Left lung (tissue), 10 donors: ENCODE measurements around the gene ADGRL3. TPM values are rescaled to one million over a fixed set of nuclear protein-coding genes. Genes with fewer than 3 reads are reported as not detected.

Experiments
- ATAC-seq: fragments of 200-7000 bp; cut with Tn5 transposase; one replicate; pipeline ENCODE4 v1.9.1; 2020; ENCODE audit warnings: moderate library complexity
- DNase-seq, 4 donors: peaks; one replicate each; pipeline ENCODE4 v3.0.0-alpha.2; 2013 to 2020
- H3K27ac ChIP-seq, 2 donors: fragments of 200-600 bp; sonication (generic) in 1 of 2; one replicate each; pipeline versions ENCODE4 v1.5.0 to v1.8.0; 2020 to 2021
- H3K27me3 ChIP-seq, 2 donors: fragments of 200-600 bp; sonication (generic) in 1 of 2; one replicate each; pipeline versions ENCODE4 v1.5.0 to v1.8.0; 2020 to 2021
- H3K36me3 ChIP-seq, 2 donors: fragments of 200-600 bp; sonication (generic) in 1 of 2; one replicate each; pipeline versions ENCODE4 v1.5.0 to v1.8.0; 2020 to 2021
- H3K4me1 ChIP-seq, 2 donors: fragments of 200-600 bp; one replicate each; pipeline ENCODE4 v1.8.0; 2021
- H3K4me3 ChIP-seq, 2 donors: fragments of 200-600 bp; sonication (generic) in 1 of 2; one replicate each; pipeline versions ENCODE4 v1.5.0 to v1.8.0; 2020 to 2021; ENCODE audit warnings: mild to moderate bottlenecking in 1 of 2
- H3K9me3 ChIP-seq, 2 donors: fragments of 200-600 bp; sonication (generic) in 1 of 2; one replicate each; pipeline versions ENCODE4 v1.5.0 to v1.8.0; 2020 to 2021
- CTCF ChIP-seq, 2 donors: fragments of 200-600 bp; sonication (generic) in 1 of 2; IDR thresholded peaks; one replicate each; pipeline versions ENCODE4 v1.5.0 to v1.8.0; 2021; ENCODE audit warnings: antibody characterized with exemption in 2 of 2
- intact Hi-C, 2 donors: fragments of 100-400 bp; cut with DNase I; formaldehyde crosslinking; loops; one replicate each; pipeline versions ENCODE4 v1.11.2 to v1.14.2; 2022
- polyA plus RNA-seq, 6 donors: library from polyadenylated mRNA; unstranded; fragments of 120-200 nt; gene quantifications; one replicate each; pipeline ENCODE4 v1.2.1, GENCODE V29; 2013; ENCODE audit not compliant: insufficient read length in 6 of 6
- total RNA-seq, 2 donors: library from RNA; stranded (reverse); fragmentation: NEBNext Ultra II Directional; extraction: Animal tissue kit (Norgen Biotek cat#: 25700); gene quantifications; one replicate each; pipeline ENCODE4 v1.2.1, GENCODE V29; 2021
- donor health status: DM: no; HTN: yes; CAD: no.
- donor health status: DM: no; HTN: no; CAD: no.

Gene ADGRL3
- total and polyA plus RNA-seq, 8 donors = 2.7 to 23.4 (median 19.6) TPM

GRCh38 chr4:61473306-61473705 is 273.2 kb downstream of the ADGRL3 start:
- ATAC-seq (no peak), DNase-seq (no peak)
- Histone ChIP-seq H3K4me1 (no peaks in the 10 kb centered on the region), H3K9me3 (no peaks in the 10 kb centered on the region), H3K27me3 (no peaks in the 10 kb centered on the region), H3K4me3 (no peak overlapping the region), H3K27ac (no peak overlapping the region), H3K36me3 (no peaks in the 10 kb centered on the region)
- intact Hi-C loops = no loop called here
- TF ChIP-seq CTCF (IDR thresholded peaks at IDR 0.05) = no peak

GRCh38 chr4:61478340-61478739 is 278.2 kb downstream of the ADGRL3 start:
- Histone ChIP-seq H3K27ac (no peak overlapping the region), H3K27me3 (no peaks in the 10 kb centered on the region), H3K4me3 (no peak overlapping the region), H3K9me3 (no peaks in the 10 kb centered on the region), H3K4me1 (no peaks in the 10 kb centered on the region), H3K36me3 (no peaks in the 10 kb centered on the region)
- DNase-seq (no peak), ATAC-seq (no peak)
- intact Hi-C loops = no loop called here
- no peak for TF ChIP-seq CTCF (IDR thresholded peaks at IDR 0.05)

GRCh38 chr4:61485056-61485455 is 284.9 kb downstream of the ADGRL3 start:
- Histone ChIP-seq H3K27ac (no peak overlapping the region), H3K9me3 (no peaks in the 10 kb centered on the region), H3K4me3 (no peak overlapping the region), H3K36me3 (no peaks in the 10 kb centered on the region), H3K27me3 (no peaks in the 10 kb centered on the region), H3K4me1 (no peaks in the 10 kb centered on the region)
- intact Hi-C loops = no loop called here
- DNase-seq (no peak), ATAC-seq (no peak)
- TF ChIP-seq CTCF (IDR thresholded peaks at IDR 0.05) = no peak

GRCh38 chr4:61489927-61490326 is 289.8 kb downstream of the ADGRL3 start:
- no peak overlapping the region for H3K27ac ChIP-seq
- no peak for ATAC-seq
- no peaks in the 10 kb centered on the region for H3K4me1 ChIP-seq
- intact Hi-C loops = no loop called here
- H3K9me3 ChIP-seq = no peaks in the 10 kb centered on the region
- H3K36me3 ChIP-seq = no peaks in the 10 kb centered on the region
- H3K27me3 ChIP-seq = no peaks in the 10 kb centered on the region
- no peak for DNase-seq
- no peak for TF ChIP-seq CTCF (IDR thresholded peaks at IDR 0.05)
- H3K4me3 ChIP-seq = no peak overlapping the region

GRCh38 chr4:61493041-61493440 is 292.9 kb downstream of the ADGRL3 start:
- Histone ChIP-seq H3K27ac (no peak overlapping the region), H3K9me3 (no peaks in the 10 kb centered on the region), H3K27me3 (no peaks in the 10 kb centered on the region), H3K4me1 (no peaks in the 10 kb centered on the region), H3K36me3 (no peaks in the 10 kb centered on the region), H3K4me3 (no peak overlapping the region)
- no peak for TF ChIP-seq CTCF (IDR thresholded peaks at IDR 0.05)
- DNase-seq (no peak), ATAC-seq (no peak)
- intact Hi-C loops = no loop called here
